G401.6 (cell line): ENCODE data around the gene IFNAR1.

Experiments used
- FAIRE-seq: peaks from 2 replicates; lab custom pipeline; 2012; peaks lifted over from hg19 to GRCh38; lab: Jason Lieb, UNC

Gene IFNAR1

DNA sequence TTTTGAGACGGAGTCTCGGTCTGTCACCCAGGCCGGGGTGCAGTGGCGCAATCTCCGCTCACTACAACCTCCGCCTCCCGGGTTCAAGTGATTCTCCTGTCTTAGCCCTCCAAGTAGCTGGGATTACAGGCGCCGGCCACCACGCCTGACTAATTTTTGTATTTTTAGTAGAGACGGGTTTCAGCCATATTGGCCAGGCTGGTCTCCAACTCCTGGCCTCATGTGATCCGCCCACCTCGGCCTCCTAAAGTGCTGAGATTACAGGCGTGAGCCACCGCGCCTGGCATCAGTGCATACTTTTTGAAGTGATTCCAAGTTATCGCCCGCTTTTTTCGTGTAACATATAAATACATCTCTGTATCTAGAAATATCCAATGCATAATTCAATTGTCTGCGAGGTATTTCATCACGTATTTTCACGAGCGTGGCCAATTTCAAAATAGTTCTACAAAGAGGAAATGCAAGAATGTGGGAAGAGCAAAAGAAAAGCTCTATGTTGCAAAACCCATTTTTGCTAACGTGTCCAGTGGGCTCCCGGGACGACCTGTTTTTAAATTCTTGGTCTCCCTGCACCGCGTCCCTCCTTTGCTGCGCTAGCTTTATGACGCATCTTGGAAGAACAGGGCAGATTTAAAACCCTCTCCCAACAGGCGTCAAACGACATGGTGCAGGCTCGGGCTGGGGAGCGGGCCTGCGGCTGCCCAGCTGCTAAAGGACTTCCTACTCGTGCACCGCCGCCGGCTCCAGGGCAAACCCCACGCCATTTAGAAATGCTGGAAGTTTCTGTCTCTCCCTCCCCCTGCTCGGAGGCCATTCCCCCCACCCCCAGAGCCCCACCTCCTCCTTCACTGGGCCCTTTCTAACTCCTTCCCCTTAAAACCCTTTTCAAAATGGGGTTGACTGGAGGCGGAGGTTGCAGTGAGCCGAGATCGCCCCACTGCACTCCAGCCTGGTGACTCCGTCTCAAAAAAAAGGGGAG lies 77.5 kb downstream of the IFNAR1 start:
- FAIRE-seq: no peak

DNA sequence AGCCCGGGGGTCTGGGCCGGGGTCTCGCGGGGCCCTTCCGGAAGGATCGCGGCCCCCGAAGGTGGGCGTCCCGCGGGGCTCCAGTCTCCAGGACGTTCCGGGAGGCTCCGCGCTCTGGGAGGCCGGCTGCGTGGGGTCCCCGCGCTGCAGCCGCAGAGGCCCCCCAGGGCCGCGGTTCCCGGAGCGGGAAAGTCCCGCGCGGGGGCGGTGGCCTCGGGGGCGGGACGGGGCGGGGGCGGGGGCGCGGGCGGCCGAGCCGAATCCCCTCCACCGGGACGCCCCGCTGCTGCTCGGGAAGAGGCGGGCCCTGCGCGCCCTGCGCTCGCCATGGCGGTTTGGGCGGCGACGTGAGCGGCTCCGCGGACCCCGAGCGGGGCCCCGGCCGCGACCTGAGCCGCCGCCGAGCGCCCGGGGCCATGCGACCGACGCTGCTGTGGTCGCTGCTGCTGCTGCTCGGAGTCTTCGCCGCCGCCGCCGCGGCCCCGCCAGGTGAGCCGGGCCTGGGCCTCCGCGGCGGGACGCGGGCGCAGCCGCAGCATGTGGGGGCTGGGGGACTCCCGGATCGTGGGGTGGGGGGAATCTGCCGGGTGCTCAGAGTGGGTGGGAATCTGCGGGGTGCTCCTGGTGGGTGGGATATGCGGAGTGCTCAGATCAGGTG lies 78.5 kb downstream of the IFNAR1 start, which contains the start of gene IFNGR2:
Gene IFNGR2 (plus strand): TSS at position 286 of the 658 bp plus-strand sequence. CDS start 131 bp downstream, at position 417.
- FAIRE-seq: no peak

DNA sequence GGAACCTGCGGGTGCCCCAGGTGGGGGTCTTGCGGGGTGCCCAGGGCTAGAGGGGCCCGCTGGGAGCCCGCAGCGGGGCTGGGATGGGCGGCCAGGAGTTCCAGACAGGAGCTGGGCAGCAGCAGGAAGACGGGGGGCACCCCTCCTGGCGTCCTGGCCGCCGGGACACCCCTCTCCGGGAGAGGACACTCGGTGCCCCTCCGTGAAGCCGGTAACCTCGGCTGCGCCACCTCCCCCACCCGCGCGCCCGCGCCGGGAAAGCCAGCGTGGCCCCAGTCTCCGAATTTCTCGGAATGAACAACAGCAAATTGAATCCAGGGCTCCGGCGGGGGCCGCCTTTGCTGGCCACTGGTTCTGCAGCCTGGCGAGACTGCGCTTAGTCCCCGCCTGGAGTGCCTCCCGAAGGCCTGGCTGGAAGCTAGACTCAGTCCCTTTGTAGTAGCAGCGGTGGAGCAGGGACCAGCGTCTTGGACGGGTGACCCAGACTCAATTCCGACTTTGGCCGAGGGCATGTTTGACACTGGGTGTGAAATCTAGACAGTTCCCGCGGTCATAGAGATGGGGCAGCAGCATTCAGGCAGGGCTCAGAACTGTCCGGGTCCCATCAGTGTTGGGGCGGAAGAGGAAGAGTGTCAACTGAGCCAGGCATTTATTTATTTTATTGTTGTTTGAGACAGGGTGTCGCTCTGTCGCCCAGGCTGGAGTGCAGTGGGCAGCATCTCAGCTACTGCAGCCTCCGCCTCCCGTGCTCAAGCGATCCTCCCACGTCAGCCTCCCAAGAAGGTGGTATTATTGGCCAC lies 79.2 kb downstream of the IFNAR1 start:
- FAIRE-seq: no peak

DNA sequence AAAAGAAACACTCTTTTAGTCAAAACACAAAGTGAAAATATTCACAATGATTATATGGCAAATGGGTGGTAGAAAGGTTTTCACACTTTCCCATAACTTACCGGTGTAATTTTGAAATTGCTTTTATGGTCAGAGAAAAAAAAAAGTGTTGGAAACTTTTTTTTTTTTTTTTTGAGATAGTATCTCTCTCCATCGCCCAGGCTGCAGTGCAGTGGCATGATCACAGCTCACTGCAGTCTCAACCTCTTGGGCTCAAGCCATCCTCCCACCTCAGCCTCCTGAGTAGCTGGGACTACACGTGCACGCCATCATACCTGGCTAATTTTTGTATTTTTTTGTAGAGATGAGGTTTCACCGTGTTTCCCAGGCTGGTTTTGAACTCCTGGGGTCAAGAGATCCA lies 81.7 kb downstream of the IFNAR1 start:
- FAIRE-seq: no peak
